ENCODE measurements around the gene SCAPER.

SCAPER gene

DNA sequence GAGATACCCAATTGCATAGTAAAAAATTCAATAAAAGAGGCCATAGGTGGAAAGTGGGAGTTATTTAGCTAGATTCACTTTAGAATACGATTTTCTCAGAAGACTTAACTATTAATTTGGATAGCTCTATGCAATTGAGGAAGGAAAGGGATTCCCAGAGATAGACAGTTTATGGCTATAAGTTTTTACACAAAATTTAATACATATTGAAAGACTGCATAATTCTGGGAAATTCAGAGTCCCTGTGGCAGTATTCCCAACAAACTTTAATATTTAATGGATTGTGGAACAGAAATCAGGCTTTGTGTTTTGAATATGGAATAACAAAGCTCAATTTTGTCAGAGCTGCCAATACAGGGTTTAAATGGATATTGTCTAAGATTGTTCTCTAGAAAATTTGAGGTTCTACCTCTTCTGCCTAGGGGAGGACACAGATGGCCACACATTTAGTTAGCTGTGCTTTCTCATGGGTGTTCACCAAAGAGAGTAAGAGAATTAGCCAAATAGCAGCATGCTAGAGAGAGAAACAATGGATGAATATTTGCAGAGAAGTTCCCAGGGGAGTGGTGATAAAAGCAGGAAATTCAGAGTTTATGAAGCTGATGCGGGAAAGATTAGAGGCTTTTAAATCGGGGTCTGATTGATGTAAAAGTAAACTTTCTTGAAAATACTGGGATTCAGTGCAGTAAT, 560.1 kb downstream of the SCAPER start:
- H3K4me1 ChIP-seq (ENCODE audit: control insufficient read depth in 2 of 2, insufficient read depth in 1 of 2, low read depth in 1 of 2, low read length in 2 of 2): peaks cover 13 to 19% of the 10 kb centered on the region in 2 donors
- H2AFZ ChIP-seq (ENCODE audit: low read length): no peak overlapping the region
- H4K8ac ChIP-seq (ENCODE audit: low read depth, low read length): no peak overlapping the region
- H3K9me3 ChIP-seq (replicated peaks in 1 of 2; ENCODE audit: control insufficient read depth in 2 of 2, insufficient read depth in 1 of 2, low read depth in 1 of 2, low read length in 2 of 2): peaks cover 0 to 6% of the 10 kb centered on the region in 2 donors
- H2BK5ac ChIP-seq (ENCODE audit: low read length): no peak overlapping the region
- no peaks in the 10 kb centered on the region for H3K36me3 ChIP-seq (replicated peaks in 1 of 2; ENCODE audit: control insufficient read depth in 2 of 2, insufficient read depth in 2 of 2, low read length in 2 of 2)
- no peak overlapping the region for H3K14ac ChIP-seq (ENCODE audit: low read length)
- H3K79me1 ChIP-seq (ENCODE audit: low read depth, low read length): no peaks in the 10 kb centered on the region
- H3K9ac ChIP-seq (ENCODE audit: low read depth, low read length, poor library complexity): no peak overlapping the region
- H3K27me3 ChIP-seq (ENCODE audit: control insufficient read depth in 3 of 3, insufficient read depth in 3 of 3, low read depth in 1 of 3, low read length in 3 of 3): peaks cover 71 to 90% (median 80%) of the 10 kb centered on the region in 3 experiments
- no peak overlapping the region for H2BK12ac ChIP-seq (ENCODE audit: low read length)
- no peak overlapping the region for H3K4me2 ChIP-seq (ENCODE audit: insufficient read depth, low read length, poor library complexity, severe bottlenecking)
- H3K18ac ChIP-seq (ENCODE audit: low read length): no peak overlapping the region
- DNase-seq (ENCODE audit: low spot score): no peak
- no CpG with 5 or more reads among the region's 3 CpGs for WGBS, 2 donors (ENCODE audit: extremely low coverage in 2 of 2, insufficient read length in 2 of 2, insufficient replicate concordance in 1 of 2)
- no peak overlapping the region for H3K27ac ChIP-seq (replicated peaks; ENCODE audit: low read length)
- no peak overlapping the region for H3K4ac ChIP-seq (ENCODE audit: low read length)
- no peak overlapping the region for H4K91ac ChIP-seq (ENCODE audit: low read depth, low read length, poor library complexity)
- no peak overlapping the region for H2BK15ac ChIP-seq (ENCODE audit: low read length)
- H3K4me3 ChIP-seq (ENCODE audit: low read length in 2 of 2): no peak overlapping the region
- no peak overlapping the region for H2BK120ac ChIP-seq (ENCODE audit: low read depth, low read length)
- no peak overlapping the region for H2AK5ac ChIP-seq (ENCODE audit: low read depth, low read length)
- no peak overlapping the region for H3K23ac ChIP-seq (ENCODE audit: low read depth, low read length, poor library complexity)

DNA sequence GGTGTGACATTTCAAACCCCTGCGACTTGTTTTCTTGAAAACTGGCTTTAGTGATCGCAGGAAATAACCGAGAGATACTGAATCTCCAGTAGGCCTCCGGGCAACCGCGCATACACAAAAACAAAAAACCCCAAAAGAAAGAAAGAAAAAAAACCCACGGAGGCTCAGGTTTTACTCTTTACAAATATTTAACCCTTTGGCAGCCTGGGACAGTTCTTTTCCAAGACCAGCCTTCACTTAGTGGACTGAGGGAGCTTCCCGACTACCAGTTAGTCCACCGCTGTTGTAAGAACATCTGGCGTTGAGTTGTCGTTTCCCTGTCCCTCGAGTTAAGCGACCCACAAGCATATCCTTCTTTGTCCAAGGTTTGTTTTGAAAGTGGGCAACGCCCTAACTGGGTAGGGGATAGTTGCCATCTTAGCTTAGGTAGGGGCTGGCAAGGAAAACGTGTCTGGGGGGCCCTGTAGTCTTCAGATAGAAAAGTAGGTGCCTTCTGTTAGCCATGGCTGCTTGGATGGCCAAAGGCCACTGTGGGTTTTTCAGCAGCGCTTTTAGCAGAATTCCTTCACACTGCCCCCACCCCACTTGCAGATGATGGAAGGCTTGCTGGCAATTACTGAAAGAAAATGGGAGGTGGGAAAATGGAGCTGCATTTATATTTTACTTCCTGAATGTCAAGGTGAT, 561.7 kb downstream of the SCAPER start:
- no peak overlapping the region for H3K14ac ChIP-seq (ENCODE audit: low read length)
- H4K91ac ChIP-seq (ENCODE audit: low read depth, low read length, poor library complexity): no peak overlapping the region
- no CpG with 5 or more reads among the region's 16 CpGs for WGBS, 2 donors (ENCODE audit: extremely low coverage in 2 of 2, insufficient read length in 2 of 2, insufficient replicate concordance in 1 of 2)
- peaks cover 0 to 6% of the 10 kb centered on the region in 2 donors for H3K9me3 ChIP-seq (replicated peaks in 1 of 2; ENCODE audit: control insufficient read depth in 2 of 2, insufficient read depth in 1 of 2, low read depth in 1 of 2, low read length in 2 of 2)
- H2AK5ac ChIP-seq (ENCODE audit: low read depth, low read length): no peak overlapping the region
- no peak overlapping the region for H2BK5ac ChIP-seq (ENCODE audit: low read length)
- peaks cover 84 to 100% (median 90%) of the 10 kb centered on the region in 3 experiments for H3K27me3 ChIP-seq (ENCODE audit: control insufficient read depth in 3 of 3, insufficient read depth in 3 of 3, low read depth in 1 of 3, low read length in 3 of 3)
- H4K8ac ChIP-seq (ENCODE audit: low read depth, low read length): no peak overlapping the region
- H2BK12ac ChIP-seq (ENCODE audit: low read length): no peak overlapping the region
- DNase-seq (ENCODE audit: low spot score): no peak
- no peak overlapping the region for H3K4me2 ChIP-seq (ENCODE audit: insufficient read depth, low read length, poor library complexity, severe bottlenecking)
- no peak overlapping the region for H3K23ac ChIP-seq (ENCODE audit: low read depth, low read length, poor library complexity)
- no peak overlapping the region for H3K4me3 ChIP-seq (ENCODE audit: low read length in 2 of 2)
- peak overlapping the region; percentile 87 for H2AFZ ChIP-seq (ENCODE audit: low read length)
- H3K18ac ChIP-seq (ENCODE audit: low read length): no peak overlapping the region
- H3K4me1 ChIP-seq (ENCODE audit: control insufficient read depth in 2 of 2, insufficient read depth in 1 of 2, low read depth in 1 of 2, low read length in 2 of 2): peaks cover 15 to 28% of the 10 kb centered on the region in 2 donors
- H3K4ac ChIP-seq (ENCODE audit: low read length): no peak overlapping the region
- no peak overlapping the region for H2BK120ac ChIP-seq (ENCODE audit: low read depth, low read length)
- no peaks in the 10 kb centered on the region for H3K79me1 ChIP-seq (ENCODE audit: low read depth, low read length)
- no peak overlapping the region for H3K9ac ChIP-seq (ENCODE audit: low read depth, low read length, poor library complexity)
- H3K27ac ChIP-seq (replicated peaks; ENCODE audit: low read length): no peak overlapping the region
- no peak overlapping the region for H2BK15ac ChIP-seq (ENCODE audit: low read length)
- no peaks in the 10 kb centered on the region for H3K36me3 ChIP-seq (replicated peaks in 1 of 2; ENCODE audit: control insufficient read depth in 2 of 2, insufficient read depth in 2 of 2, low read length in 2 of 2)

DNA sequence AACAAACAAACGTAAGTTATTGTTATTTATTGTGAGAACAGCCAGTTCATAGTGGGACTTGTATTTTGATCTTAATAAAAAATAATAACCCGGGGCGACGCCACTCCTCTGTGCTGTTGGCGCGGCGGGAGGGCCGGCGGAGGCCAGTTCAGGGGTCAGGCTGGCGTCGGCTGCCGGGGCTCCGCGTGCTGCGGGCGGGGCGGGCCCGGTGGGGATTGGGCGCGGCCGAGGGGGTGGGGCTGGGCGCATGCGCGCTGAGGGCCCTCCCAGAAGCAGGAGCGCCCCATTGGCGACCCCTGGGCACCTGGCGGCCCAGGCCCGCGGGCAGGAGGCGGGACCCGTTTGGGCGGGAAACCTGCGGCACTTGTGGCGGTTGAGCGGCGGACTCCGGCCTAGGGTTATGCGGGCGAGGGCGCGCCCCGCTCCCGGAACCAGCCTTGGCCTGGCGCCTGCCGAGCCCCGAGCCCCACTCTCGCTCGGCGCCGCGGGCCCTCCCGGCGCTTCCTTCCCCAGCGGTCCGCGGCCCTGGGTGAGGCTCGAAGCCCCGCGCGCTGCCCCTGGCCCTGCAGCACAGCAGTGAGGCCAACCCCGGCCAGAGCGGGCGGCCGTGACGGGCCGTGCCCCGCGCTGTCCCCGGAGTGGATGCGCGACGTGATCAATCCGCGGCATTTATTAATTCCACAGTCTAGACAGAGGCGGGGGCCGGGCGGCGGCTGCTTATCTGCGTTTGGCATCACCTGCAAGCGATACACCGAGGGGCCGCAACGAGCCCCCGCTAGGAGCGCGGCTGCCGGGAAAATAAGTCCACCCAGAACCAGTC, 562.5 kb downstream of the SCAPER start:
- peak overlapping the region; percentile 45 for H3K23ac ChIP-seq (ENCODE audit: low read depth, low read length, poor library complexity)
- no peak overlapping the region for H3K4me3 ChIP-seq (ENCODE audit: low read length in 2 of 2)
- H2BK12ac ChIP-seq (ENCODE audit: low read length): no peak overlapping the region
- no peak overlapping the region for H3K4ac ChIP-seq (ENCODE audit: low read length)
- WGBS, 2 donors (ENCODE audit: extremely low coverage in 2 of 2, insufficient read length in 2 of 2, insufficient replicate concordance in 1 of 2): no CpG with 5 or more reads among the region's 87 CpGs
- H3K9me3 ChIP-seq (replicated peaks in 1 of 2; ENCODE audit: control insufficient read depth in 2 of 2, insufficient read depth in 1 of 2, low read depth in 1 of 2, low read length in 2 of 2): peaks cover 0 to 8% of the 10 kb centered on the region in 2 donors
- H3K36me3 ChIP-seq (replicated peaks in 1 of 2; ENCODE audit: control insufficient read depth in 2 of 2, insufficient read depth in 2 of 2, low read length in 2 of 2): no peaks in the 10 kb centered on the region
- H3K18ac ChIP-seq (ENCODE audit: low read length): peak overlapping the region; percentile 79
- H2BK5ac ChIP-seq (ENCODE audit: low read length): no peak overlapping the region
- H4K91ac ChIP-seq (ENCODE audit: low read depth, low read length, poor library complexity): no peak overlapping the region
- H2BK15ac ChIP-seq (ENCODE audit: low read length): no peak overlapping the region
- no peak overlapping the region for H3K9ac ChIP-seq (ENCODE audit: low read depth, low read length, poor library complexity)
- peak overlapping the region; percentile 26 for H3K14ac ChIP-seq (ENCODE audit: low read length)
- H3K4me2 ChIP-seq (ENCODE audit: insufficient read depth, low read length, poor library complexity, severe bottlenecking): peak overlapping the region; percentile 23
- H4K8ac ChIP-seq (ENCODE audit: low read depth, low read length): no peak overlapping the region
- peak overlapping the region; percentile 87 for H2AFZ ChIP-seq (ENCODE audit: low read length)
- DNase-seq (ENCODE audit: low spot score): no peak
- peaks cover 90 to 100% (median 95%) of the 10 kb centered on the region in 3 experiments for H3K27me3 ChIP-seq (ENCODE audit: control insufficient read depth in 3 of 3, insufficient read depth in 3 of 3, low read depth in 1 of 3, low read length in 3 of 3)
- H3K4me1 ChIP-seq (ENCODE audit: control insufficient read depth in 2 of 2, insufficient read depth in 1 of 2, low read depth in 1 of 2, low read length in 2 of 2): peaks cover 19 to 33% of the 10 kb centered on the region in 2 donors
- no peak overlapping the region for H2AK5ac ChIP-seq (ENCODE audit: low read depth, low read length)
- H2BK120ac ChIP-seq (ENCODE audit: low read depth, low read length): peak overlapping the region; percentile 50
- no peak overlapping the region for H3K27ac ChIP-seq (replicated peaks; ENCODE audit: low read length)
- H3K79me1 ChIP-seq (ENCODE audit: low read depth, low read length): peaks cover 1% of the 10 kb centered on the region

DNA sequence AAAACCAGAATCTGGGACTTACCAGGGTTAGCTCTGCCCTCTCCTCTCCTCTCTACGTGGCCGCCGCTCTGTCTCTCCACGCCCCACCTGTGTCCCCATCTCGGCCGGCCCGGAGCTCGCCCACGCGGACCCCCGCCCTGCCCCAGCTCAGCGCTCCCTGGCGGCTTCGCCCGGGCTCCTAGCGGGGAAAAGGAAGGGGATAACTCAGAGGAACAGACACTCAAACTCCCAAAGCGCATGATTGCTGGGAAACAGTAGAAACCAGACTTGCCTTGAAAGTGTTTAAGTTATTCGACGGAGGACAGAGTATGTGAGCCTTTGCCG, 563.1 kb downstream of the SCAPER start:
- H3K9ac ChIP-seq (ENCODE audit: low read depth, low read length, poor library complexity): no peak overlapping the region
- no peak overlapping the region for H3K14ac ChIP-seq (ENCODE audit: low read length)
- H3K4ac ChIP-seq (ENCODE audit: low read length): no peak overlapping the region
- H2BK12ac ChIP-seq (ENCODE audit: low read length): no peak overlapping the region
- no peak overlapping the region for H4K91ac ChIP-seq (ENCODE audit: low read depth, low read length, poor library complexity)
- no peak overlapping the region for H3K27ac ChIP-seq (replicated peaks; ENCODE audit: low read length)
- no peak overlapping the region for H3K4me3 ChIP-seq (ENCODE audit: low read length in 2 of 2)
- no peak overlapping the region for H2BK15ac ChIP-seq (ENCODE audit: low read length)
- peaks cover 1% of the 10 kb centered on the region for H3K79me1 ChIP-seq (ENCODE audit: low read depth, low read length)
- H2AFZ ChIP-seq (ENCODE audit: low read length): peak overlapping the region; percentile 87
- peak overlapping the region; percentile 67 for H2AK5ac ChIP-seq (ENCODE audit: low read depth, low read length)
- H3K18ac ChIP-seq (ENCODE audit: low read length): no peak overlapping the region
- H3K4me1 ChIP-seq (ENCODE audit: control insufficient read depth in 2 of 2, insufficient read depth in 1 of 2, low read depth in 1 of 2, low read length in 2 of 2): peaks cover 18 to 37% of the 10 kb centered on the region in 2 donors
- H2BK5ac ChIP-seq (ENCODE audit: low read length): peak overlapping the region; percentile 69
- no peak overlapping the region for H3K4me2 ChIP-seq (ENCODE audit: insufficient read depth, low read length, poor library complexity, severe bottlenecking)
- WGBS, 2 donors (ENCODE audit: extremely low coverage in 2 of 2, insufficient read length in 2 of 2, insufficient replicate concordance in 1 of 2): no CpG with 5 or more reads among the region's 20 CpGs
- H4K8ac ChIP-seq (ENCODE audit: low read depth, low read length): no peak overlapping the region
- peaks cover 90 to 100% (median 95%) of the 10 kb centered on the region in 3 experiments for H3K27me3 ChIP-seq (ENCODE audit: control insufficient read depth in 3 of 3, insufficient read depth in 3 of 3, low read depth in 1 of 3, low read length in 3 of 3)
- H3K9me3 ChIP-seq (replicated peaks in 1 of 2; ENCODE audit: control insufficient read depth in 2 of 2, insufficient read depth in 1 of 2, low read depth in 1 of 2, low read length in 2 of 2): peaks cover 0 to 11% of the 10 kb centered on the region in 2 donors
- H3K23ac ChIP-seq (ENCODE audit: low read depth, low read length, poor library complexity): peak overlapping the region; percentile 34
- no peak overlapping the region for H2BK120ac ChIP-seq (ENCODE audit: low read depth, low read length)
- H3K36me3 ChIP-seq (replicated peaks in 1 of 2; ENCODE audit: control insufficient read depth in 2 of 2, insufficient read depth in 2 of 2, low read length in 2 of 2): no peaks in the 10 kb centered on the region
- DNase-seq (ENCODE audit: low spot score): no peak

Data from neuronal stem cell (in vitro differentiated cells).